ENCODE results near the gene MISP. TPM values are rescaled to one million over a fixed set of nuclear protein-coding genes. Genes with fewer than 3 reads are reported as not detected.

MISP gene
- total and polyA plus RNA-seq, 2 of the 13 experiments (the other 11 are each of a cell fraction or from before 2014, with no cell fraction given) = 0.67 to 1.3 TPM

GRCh38 chr19:802498-803098, 51.7 kb downstream of the MISP start (continued):
- TF ChIP-seq ZBTB33 (CRISPR knock-in tag; IDR thresholded peaks at IDR 0.05) (peak; percentile 64; the same call in 1 of the 2 replicates), RXRB (CRISPR knock-in tag; IDR thresholded peaks at IDR 0.05; ENCODE audit: borderline replicate concordance) (no peak), AKAP8 (CRISPR knock-in tag; IDR thresholded peaks at IDR 0.05) (peak; percentile 37; the same call in 1 of the 2 replicates), ZNF777 (CRISPR knock-in tag; IDR thresholded peaks at IDR 0.05) (no peak), ZBTB38 (CRISPR knock-in tag; IDR thresholded peaks at IDR 0.05) (peak; percentile 18; the same call in 1 of the 2 replicates), PRDM4 (CRISPR knock-in tag; IDR thresholded peaks at IDR 0.05; ENCODE audit: borderline replicate concordance) (no peak), ZBTB1 (CRISPR knock-in tag; IDR thresholded peaks at IDR 0.05; ENCODE audit: borderline replicate concordance) (no peak)

- peaks cover 35% of the 10 kb centered on the region for H3K4me1 ChIP-seq (ENCODE audit: insufficient read depth, low read length)
- ChIA-PET CTCF (ENCODE audit: low intra/inter-chr PET ratio, low total read pairs) (no interaction called here), POLR2A (no interaction called here)
- intact Hi-C loops (cut with micrococcal nuclease; ENCODE audit: unreplicated experiment) (no loop called here), in situ Hi-C loops (cut with HindIII; ENCODE audit: extremely low pct_ligation_motif_present, low pct_unique_long_range_greater_than_20kb) (no loop called here)
- no peaks in the 10 kb centered on the region for H3K9me3 ChIP-seq (ENCODE audit: low read length)
- peaks cover 96% of the 10 kb centered on the region for H4K20me1 ChIP-seq (ENCODE audit: insufficient read depth, low read length)
- DNase-seq (ENCODE audit: low spot score) (no peak), FAIRE-seq (no peak), ATAC-seq (no peak)
- H3K79me2 ChIP-seq (ENCODE audit: insufficient read depth, low read length) = peaks cover 93% of the 10 kb centered on the region
- H3K27me3 ChIP-seq (ENCODE audit: control insufficient read depth in 1 of 2, insufficient read depth in 2 of 2, low read length in 2 of 2) = no peaks in the 10 kb centered on the region; a peak in 1 of 5 replicates
- no TSS peak for BruUV-seq (replicated peaks)
- H3K27ac ChIP-seq (ENCODE audit: extremely low read length, insufficient read depth, low read length) = peak overlapping the region; percentile 45
- H3K36me3 ChIP-seq (replicated peaks in 1 of 2; ENCODE audit: control insufficient read depth in 1 of 2, insufficient read depth in 2 of 2, low read length in 2 of 2) = peaks cover 47 to 80% of the 10 kb centered on the region in 2 experiments; a peak in 4 of 5 replicates
- no peak overlapping the region for H3K4me3 ChIP-seq (replicated peaks in 1 of 3; ENCODE audit: insufficient read depth in 1 of 3, low read depth in 2 of 3, low read length in 3 of 3)
- 95% methylated on average over 13 of the region's 17 CpGs for WGBS (ENCODE audit: low lambda C conversion rate)
- no peak overlapping the region for H2AFZ ChIP-seq (ENCODE audit: low read length)
- no peak overlapping the region for H3K9ac ChIP-seq (ENCODE audit: insufficient read depth, low read depth, low read length)
- no peak overlapping the region for H3K4me2 ChIP-seq (ENCODE audit: low read depth, low read length)
- TF ChIP-seq AGO2 (optimal IDR thresholded peaks at IDR 0.05; ENCODE audit: low read depth, low read length) = peak; percentile 78
- TF ChIP-seq AKAP8 (CRISPR knock-in tag; IDR thresholded peaks at IDR 0.05) = peak; percentile 81; the same call in 1 of the 2 replicates
- TF ChIP-seq FOXO4 (CRISPR knock-in tag; conservative IDR thresholded peaks at IDR 0.05) = 0 out of 2 replicates have a peak, but pooled peaks have one; percentile 25
- TF ChIP-seq RBFOX2 (IDR thresholded peaks at IDR 0.05; ENCODE audit: low read depth, low read length) = peak; percentile 81
- no peak for TF ChIP-seq E2F1 (CRISPR knock-in tag; IDR thresholded peaks at IDR 0.05)
- 0 out of 2 replicates have a peak, but pooled peaks have one; percentile 52 for TF ChIP-seq PCBP1 (IDR thresholded peaks at IDR 0.05; ENCODE audit: borderline replicate concordance, low read depth, low read length)
- peak; percentile 38; the same call in 1 of the 2 replicates for TF ChIP-seq POLR2G (IDR thresholded peaks at IDR 0.05; ENCODE audit: low read depth, low read length)
- TF ChIP-seq ZNF660 (CRISPR knock-in tag; IDR thresholded peaks at IDR 0.05; ENCODE audit: borderline replicate concordance, low read depth) = no peak
- peak; percentile 6; the same call in 1 of the 2 replicates for TF ChIP-seq RAD21 (CRISPR knock-in tag; IDR thresholded peaks at IDR 0.05)
Measured at GRCh38 chr19:803099-803561, 52.2 kb downstream of the MISP start.

Measured in HepG2 (cell line).